ENCODE data around the gene TNS4. TPM values are rescaled to one million over a fixed set of nuclear protein-coding genes. Genes with fewer than 3 reads are reported as not detected.

Gene TNS4
- total and polyA plus RNA-seq, 9 of the 15 experiments (the other 6 are each of a cell fraction or from before 2014, with no cell fraction given): 0.04 to 0.73 (median 0.24) TPM; not detected in 1

GRCh38 chr17:40536295-40537171 is 35.1 kb upstream of the TNS4 start (continued):
- no peak for TF ChIP-seq GABPA (tag; conservative IDR thresholded peaks at IDR 0.05; ENCODE audit: low read depth)
- TF ChIP-seq RUNX1 (IDR thresholded peaks at IDR 0.05; ENCODE audit: low read depth): no peak
- TF ChIP-seq POU5F1 (IDR thresholded peaks at IDR 0.05; ENCODE audit: borderline replicate concordance, low read depth, low read length, partially characterized antibody): no peak
- TF ChIP-seq ZNF23 (CRISPR knock-in tag; IDR thresholded peaks at IDR 0.05): no peak
- no peak for TF ChIP-seq ZZZ3 (IDR thresholded peaks at IDR 0.05)
- peak; percentile 77; the same call in 1 of the 2 replicates for TF ChIP-seq ELF4 (CRISPR knock-in tag; IDR thresholded peaks at IDR 0.05)
- TF ChIP-seq FOXM1 (IDR thresholded peaks at IDR 0.05; ENCODE audit: low read depth): peak; percentile 75
- no peak for TF ChIP-seq FOXM1 (CRISPR knock-in tag; IDR thresholded peaks at IDR 0.05; ENCODE audit: low read depth)
- TF ChIP-seq ETS1 (conservative IDR thresholded peaks at IDR 0.05; ENCODE audit: control insufficient read depth, low read depth, low read length): 0 out of 2 replicates have a peak, but pooled peaks have one; percentile 56
- TF ChIP-seq CHD7 (IDR thresholded peaks at IDR 0.05; ENCODE audit: low read depth, low read length): no peak
- peak; percentile 70; the same call in 1 of the 2 replicates for TF ChIP-seq CTBP1 (IDR thresholded peaks at IDR 0.05; ENCODE audit: borderline replicate concordance)
- TF ChIP-seq NCOR1 (IDR thresholded peaks at IDR 0.05): peak; percentile 95
- no peak for TF ChIP-seq ZNF431 (CRISPR knock-in tag; IDR thresholded peaks at IDR 0.05)
- TF ChIP-seq NELFE (IDR thresholded peaks at IDR 0.05; ENCODE audit: insufficient read depth, insufficient read length): no peak

Measured in K562 (cell line).